K562 (cell line): ENCODE results near the gene AHSA1.

Experiments
- MYC ChIP-seq, 2 experiments: fragments of 250-450 bp in 1 of 2; sonication (Bioruptor Pico) in 1 of 2; IDR thresholded peaks; 2 replicates each; pipeline versions ENCODE4 v1.5.1 to v1.6.1; 2012 to 2021; ENCODE audit warnings: low read depth in 2 of 2, borderline replicate concordance in 1 of 2, improper control_type of control experiment in 1 of 2, low read length in 1 of 2, mild to moderate bottlenecking in 1 of 2, moderate library complexity in 1 of 2
- XRCC3 ChIP-seq: fragments of 450-650 bp; IDR thresholded peaks from 2 replicates; pipeline ENCODE4 v1.6.1; 2017; ENCODE audit warnings: mild to moderate bottlenecking, moderate library complexity
- ZNF121 ChIP-seq: sonication (generic); formaldehyde crosslinking; conservative IDR thresholded peaks from 2 replicates; pipeline ENCODE4 v1.8.0; 2022; ENCODE audit warnings: missing genetic modification reagents

DNA sequence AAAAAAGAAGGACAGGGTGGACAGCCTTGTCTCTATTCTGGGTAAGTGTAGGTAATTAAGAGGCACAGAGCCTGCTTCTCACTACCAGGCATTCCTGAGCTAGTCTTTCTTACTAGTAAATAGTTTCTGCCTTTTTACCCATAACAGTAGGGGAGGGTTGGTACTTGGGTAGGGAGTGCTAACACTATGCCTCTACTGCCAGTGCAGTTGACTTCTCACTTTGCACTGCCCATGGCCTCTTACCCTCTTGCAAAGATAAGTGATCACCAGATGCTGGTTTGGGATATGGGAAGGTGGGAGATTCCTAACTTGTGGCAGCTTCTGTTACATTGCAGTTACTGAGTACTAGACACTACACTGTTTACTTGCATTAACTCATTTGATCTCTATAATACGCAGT is 11.6 kb downstream of the AHSA1 start:
- no peak for TF ChIP-seq XRCC3
- TF ChIP-seq ZNF121: no peak
- TF ChIP-seq MYC (IDR thresholded peaks at IDR 0.05; ENCODE audit: low read depth, low read length): no peak
- TF ChIP-seq MYC (CRISPR knock-in tag; IDR thresholded peaks at IDR 0.05; ENCODE audit: borderline replicate concordance, low read depth): no peak
